Measurements from ENCODE around the gene CYP2W1. TPM values are rescaled to one million over a fixed set of nuclear protein-coding genes. Genes with fewer than 3 reads are reported as not detected.

CYP2W1 gene
- total and polyA plus RNA-seq, 2 donors (not counting 3 experiments of a cell fraction or from before 2014, with no cell fraction given): not detected

GRCh38 chr7:974820-975681, 7.9 kb upstream of the CYP2W1 start, which contains the start of gene COX19:
TSS of gene COX19 (minus strand) at chr7:975549. CDS start at chr7:975509, 40 bp downstream.
- peak within 1 kb of the TSS; percentile 63 to 93 (median 78) for H3K4me3 ChIP-seq (replicated peaks in 1 of 3; ENCODE audit: insufficient read depth in 1 of 3, low read depth in 1 of 3, low read length in 3 of 3)
- H3K27me3 ChIP-seq (ENCODE audit: control insufficient read depth in 2 of 2, insufficient read depth in 2 of 2, low read length in 2 of 2): no peaks in the 10 kb centered on the region
- no peaks in the 10 kb centered on the region for H3K9me3 ChIP-seq (replicated peaks; ENCODE audit: control insufficient read depth, insufficient read depth, low read length)
- POLR2A ChIA-PET: interaction anchor here (0.6 to 1.0 kb wide), 5 partner anchors 9 to 205 kb away, joined by 3 to 9 read pairs (median 4); no protein-coding TSS in a partner anchor
- H2AFZ ChIP-seq (ENCODE audit: low read depth, low read length): peak within 1 kb of the TSS; percentile 93
- H3K27ac ChIP-seq (ENCODE audit: insufficient read depth, low read depth, low read length): peak within 1 kb of the TSS; percentile 87
- intact Hi-C loops (cut with micrococcal nuclease): no loop called here
- H3K9ac ChIP-seq (replicated peaks; ENCODE audit: extremely low read depth, insufficient read depth, low read length): peak within 1 kb of the TSS; percentile 95
- peaks cover 7 to 11% of the 10 kb centered on the region in 2 experiments for H3K36me3 ChIP-seq (ENCODE audit: control insufficient read depth in 2 of 2, extremely low read depth in 1 of 2, insufficient read depth in 2 of 2, low read length in 2 of 2)
- no TSS peak for BruUV-seq (replicated peaks)
- dilution Hi-C loops (cut with MboI; ENCODE audit: extremely low pct_ligation_motif_present, low sequenced_read_pairs): no loop called here
- TF ChIP-seq FOS (IDR thresholded peaks at IDR 0.05; ENCODE audit: borderline replicate concordance, insufficient read depth, low read length) (peak; percentile 31), EZH2 (IDR thresholded peaks at IDR 0.05; ENCODE audit: borderline replicate concordance, low read depth, low read length, severe bottlenecking) (no peak), CTCF (IDR thresholded peaks at IDR 0.05; ENCODE audit: extremely low read depth in 1 of 2, insufficient read depth in 1 of 2, low read depth in 1 of 2, low read length in 2 of 2) (no peak), POLR2AphosphoS5 (IDR thresholded peaks at IDR 0.05; ENCODE audit: insufficient read depth, low read depth, low read length) (peak; percentile 92), POLR2A (IDR thresholded peaks at IDR 0.05; ENCODE audit: low read depth, low read length) (peak; percentile 86), JUN (IDR thresholded peaks at IDR 0.05; ENCODE audit: borderline replicate concordance, insufficient read depth, insufficient read length, low read depth) (no peak), MAX (IDR thresholded peaks at IDR 0.05; ENCODE audit: insufficient read depth, insufficient read length) (no peak)
- FAIRE-seq (peak; percentile 75), DNase-seq (ENCODE audit: low read depth, low spot score) (peak; percentile 89)
- peaks cover 44% of the 10 kb centered on the region for H3K79me2 ChIP-seq (ENCODE audit: control insufficient read depth, insufficient read depth, low read length)
- H3K4me2 ChIP-seq (ENCODE audit: insufficient read depth, low read length): peak within 1 kb of the TSS; percentile 98
- H4K20me1 ChIP-seq (replicated peaks; ENCODE audit: control insufficient read depth, extremely low read depth, insufficient read depth, low read length): no peaks in the 10 kb centered on the region
- CTCF ChIA-PET: interaction anchor here (0.7 to 2.5 kb wide), 9 partner anchors 13 to 202 kb away, joined by 3 to 10 read pairs (median 5); no protein-coding TSS in a partner anchor
- H3K9me1 ChIP-seq (replicated peaks; ENCODE audit: control insufficient read depth, extremely low read depth, insufficient read depth, low read length): no peaks in the 10 kb centered on the region
- peaks cover 9% of the 10 kb centered on the region for H3K4me1 ChIP-seq (ENCODE audit: control insufficient read depth, extremely low read depth, insufficient read depth, low read length)

All from endothelial cell of umbilical vein (primary cell).